DMS53 (cell line): Measurements from ENCODE around the gene FAM3C.

Experiments used
- DNase-seq: peaks from one replicate; lab custom pipeline; 2025; lab: John Stamatoyannopoulos, UW

The FAM3C gene

GRCh38 chr7:121410829-121411596 lies 14.9 kb upstream of the FAM3C start:
- no peak for DNase-seq

- no peak for DNase-seq
Measured at GRCh38 chr7:121406944-121407343, 10.8 kb upstream of the FAM3C start.

GRCh38 chr7:121406461-121406860 lies 10.4 kb upstream of the FAM3C start:
- DNase-seq, result no peak

GRCh38 chr7:121404348-121404747 lies 8.2 kb upstream of the FAM3C start:
- DNase-seq, result no peak

GRCh38 chr7:121402701-121403100 lies 6.6 kb upstream of the FAM3C start:
- no peak for DNase-seq

GRCh38 chr7:121401896-121402295 lies 5.8 kb upstream of the FAM3C start:
- DNase-seq, result no peak

- peak; percentile 86 for DNase-seq
Measured at GRCh38 chr7:121398246-121398645, 2.1 kb upstream of the FAM3C start.

GRCh38 chr7:121397822-121398221 lies 1.7 kb upstream of the FAM3C start:
- peak; percentile 73 for DNase-seq

- DNase-seq, result peak; percentile 78
Measured at GRCh38 chr7:121397361-121397760, 1.3 kb upstream of the FAM3C start.

- peak; percentile 83 for DNase-seq
Measured at GRCh38 chr7:121395494-121395960, 581 bp downstream of the FAM3C start.

GRCh38 chr7:121394709-121395140 lies 1.4 kb downstream of the FAM3C start:
- DNase-seq, result no peak

- no peak for DNase-seq
Measured at GRCh38 chr7:121393005-121393366, 3.1 kb downstream of the FAM3C start.

- no peak for DNase-seq
Measured at GRCh38 chr7:121392277-121393004, 3.7 kb downstream of the FAM3C start.

GRCh38 chr7:121391686-121392085 lies 4.4 kb downstream of the FAM3C start:
- DNase-seq, result no peak

GRCh38 chr7:121390617-121391016 lies 5.5 kb downstream of the FAM3C start:
- no peak for DNase-seq

- DNase-seq, result no peak
Measured at GRCh38 chr7:121390109-121390508, 6.0 kb downstream of the FAM3C start.

- no peak for DNase-seq
Measured at GRCh38 chr7:121388950-121389349, 7.2 kb downstream of the FAM3C start.

- DNase-seq, result peak; percentile 88
Measured at GRCh38 chr7:121385800-121386179, 10.3 kb downstream of the FAM3C start.

- no peak for DNase-seq
Measured at GRCh38 chr7:121385056-121385799, 10.9 kb downstream of the FAM3C start.

- DNase-seq, result no peak
Measured at GRCh38 chr7:121384265-121384664, 11.8 kb downstream of the FAM3C start.

GRCh38 chr7:121383235-121383910 lies 12.7 kb downstream of the FAM3C start:
- no peak for DNase-seq

- no peak for DNase-seq
Measured at GRCh38 chr7:121382473-121382872, 13.6 kb downstream of the FAM3C start.
